ENCODE results near the gene TBCD.
A peak's percentile ranks its signal among the peaks of the same experiment; 100 is the strongest.

The TBCD gene

GRCh38 chr17:82937411-82938371, 185.8 kb downstream of the TBCD start:
- peak overlapping the region; percentile 81 for H3K27ac Mint-ChIP-seq
- no peaks in the 10 kb centered on the region for H3K4me1 Mint-ChIP-seq
- no peak for ATAC-seq
- peaks cover 94% of the 10 kb centered on the region for H3K36me3 Mint-ChIP-seq
- no peaks in the 10 kb centered on the region for H3K9me3 Mint-ChIP-seq
- no peak for DNase-seq (ENCODE audit: low spot score in 2 of 2)
- no peak overlapping the region for H3K4me3 Mint-ChIP-seq

- H3K4me3 Mint-ChIP-seq: no peak overlapping the region
- H3K36me3 Mint-ChIP-seq: peaks cover 94% of the 10 kb centered on the region
- no peaks in the 10 kb centered on the region for H3K9me3 Mint-ChIP-seq
- ATAC-seq (no peak), DNase-seq (ENCODE audit: low spot score in 2 of 2) (no peak)
- peak overlapping the region; percentile 37 for H3K27ac Mint-ChIP-seq
- H3K4me1 Mint-ChIP-seq: no peaks in the 10 kb centered on the region
These were observed 186.6 kb downstream of the TBCD start for GRCh38 chr17:82938486-82938872.

GRCh38 chr17:82938873-82939620, 187.2 kb downstream of the TBCD start:
- peaks cover 94% of the 10 kb centered on the region for H3K36me3 Mint-ChIP-seq
- no peaks in the 10 kb centered on the region for H3K4me1 Mint-ChIP-seq
- DNase-seq (ENCODE audit: low spot score in 2 of 2): no peak
- H3K4me3 Mint-ChIP-seq: no peak overlapping the region
- H3K27ac Mint-ChIP-seq: peak overlapping the region; percentile 73
- H3K9me3 Mint-ChIP-seq: no peaks in the 10 kb centered on the region
- ATAC-seq: no peak

- DNase-seq (ENCODE audit: low spot score in 2 of 2) (no peak), ATAC-seq (no peak)
- Mint-ChIP-seq H3K27ac (peak overlapping the region; percentile 73), H3K4me3 (no peak overlapping the region), H3K4me1 (no peaks in the 10 kb centered on the region), H3K36me3 (peaks cover 94% of the 10 kb centered on the region), H3K9me3 (peaks cover 5% of the 10 kb centered on the region)
These were observed 187.8 kb downstream of the TBCD start for GRCh38 chr17:82939621-82940135.

- H3K9me3 Mint-ChIP-seq: peaks cover 11% of the 10 kb centered on the region
- no peak overlapping the region for H3K4me3 Mint-ChIP-seq
- no peaks in the 10 kb centered on the region for H3K4me1 Mint-ChIP-seq
- no peak overlapping the region for H3K27ac Mint-ChIP-seq
- peaks cover 94% of the 10 kb centered on the region for H3K36me3 Mint-ChIP-seq
- no peak for DNase-seq (ENCODE audit: low spot score in 2 of 2)
- no peak for ATAC-seq
These were observed 188.6 kb downstream of the TBCD start for GRCh38 chr17:82940226-82941020.

GRCh38 chr17:82941021-82942001, 189.4 kb downstream of the TBCD start:
- no peak for DNase-seq (ENCODE audit: low spot score in 2 of 2)
- ATAC-seq: no peak
- peaks cover 90% of the 10 kb centered on the region for H3K36me3 Mint-ChIP-seq
- peak overlapping the region; percentile 72 for H3K27ac Mint-ChIP-seq
- H3K4me1 Mint-ChIP-seq: no peaks in the 10 kb centered on the region
- no peak overlapping the region for H3K4me3 Mint-ChIP-seq
- peaks cover 16% of the 10 kb centered on the region for H3K9me3 Mint-ChIP-seq

GRCh38 chr17:82942166-82943130, 190.6 kb downstream of the TBCD start:
- H3K9me3 Mint-ChIP-seq: peaks cover 19% of the 10 kb centered on the region
- H3K36me3 Mint-ChIP-seq: peaks cover 79% of the 10 kb centered on the region
- peaks cover 1% of the 10 kb centered on the region for H3K4me1 Mint-ChIP-seq
- ATAC-seq (no peak), DNase-seq (ENCODE audit: low spot score in 2 of 2) (no peak)
- peak overlapping the region; percentile 72 for H3K27ac Mint-ChIP-seq
- H3K4me3 Mint-ChIP-seq: no peak overlapping the region

- no peak for ATAC-seq
- peak overlapping the region; percentile 54 for H3K27ac Mint-ChIP-seq
- DNase-seq (ENCODE audit: low spot score in 2 of 2): no peak
- H3K4me1 Mint-ChIP-seq: peaks cover 7% of the 10 kb centered on the region
- peaks cover 71% of the 10 kb centered on the region for H3K36me3 Mint-ChIP-seq
- H3K9me3 Mint-ChIP-seq: peaks cover 19% of the 10 kb centered on the region
- H3K4me3 Mint-ChIP-seq: no peak overlapping the region
These were observed 191.5 kb downstream of the TBCD start for GRCh38 chr17:82943339-82943738.

GRCh38 chr17:82943751-82944150, 191.9 kb downstream of the TBCD start:
- H3K9me3 Mint-ChIP-seq: peaks cover 19% of the 10 kb centered on the region

GRCh38 chr17:82944990-82945389, 193.1 kb downstream of the TBCD start:
- DNase-seq (ENCODE audit: low spot score in 2 of 2) (no peak), ATAC-seq (no peak)
- Mint-ChIP-seq H3K4me1 (peaks cover 7% of the 10 kb centered on the region), H3K36me3 (peaks cover 70% of the 10 kb centered on the region), H3K9me3 (peaks cover 21% of the 10 kb centered on the region), H3K27ac (no peak overlapping the region), H3K4me3 (no peak overlapping the region)

More at GRCh38 chr17:82943751-82944150, 191.9 kb downstream of the TBCD start:
- Mint-ChIP-seq H3K36me3 (peaks cover 70% of the 10 kb centered on the region), H3K4me3 (no peak overlapping the region), H3K4me1 (peaks cover 7% of the 10 kb centered on the region), H3K27ac (no peak overlapping the region)
- no peak for ATAC-seq
- no peak for DNase-seq (ENCODE audit: low spot score in 2 of 2)

GRCh38 chr17:82946081-82946480, 194.2 kb downstream of the TBCD start:
- Mint-ChIP-seq H3K4me1 (peaks cover 7% of the 10 kb centered on the region), H3K4me3 (no peak overlapping the region), H3K36me3 (peaks cover 68% of the 10 kb centered on the region), H3K9me3 (peaks cover 21% of the 10 kb centered on the region), H3K27ac (no peak overlapping the region)
- no peak for ATAC-seq
- no peak for DNase-seq (ENCODE audit: low spot score in 2 of 2)

GRCh38 chr17:82947051-82947991, 195.5 kb downstream of the TBCD start:
- DNase-seq (ENCODE audit: low spot score in 2 of 2): no peak
- no peak overlapping the region for H3K4me3 Mint-ChIP-seq
- peaks cover 7% of the 10 kb centered on the region for H3K4me1 Mint-ChIP-seq

More at GRCh38 chr17:82947051-82947991, 195.5 kb downstream of the TBCD start:
- no peak overlapping the region for H3K27ac Mint-ChIP-seq
- peaks cover 21% of the 10 kb centered on the region for H3K9me3 Mint-ChIP-seq
- ATAC-seq: peak; percentile 19
- H3K36me3 Mint-ChIP-seq: peaks cover 60% of the 10 kb centered on the region
